Heart left ventricle (tissue), 16 donors: ENCODE data around the gene LAMB4. TPM values are rescaled to one million over a fixed set of nuclear protein-coding genes. Genes with fewer than 3 reads are reported as not detected.

Experiments
- ATAC-seq, 4 donors: fragments of 200-7000 bp; cut with Tn5 transposase; one replicate each; pipeline ENCODE4 v1.9.1; 2020 to 2022; ENCODE audit warnings: moderate library complexity in 4 of 4, mild to moderate bottlenecking in 3 of 4, moderate number of reproducible peaks in 1 of 4
- DNase-seq, 5 donors: peaks; one replicate each; pipeline ENCODE4 v3.0.0-alpha.2; 2020
- H3K27ac ChIP-seq, 12 donors: fragments of 200-600 bp; sonication (generic) in 4 of 12; one replicate each; pipeline versions ENCODE4 v1.5.0 to v1.8.0; 2016 to 2022; ENCODE audit warnings: mild to moderate bottlenecking in 2 of 12
- H3K27me3 ChIP-seq, 9 donors: fragments of 200-600 bp; sonication (generic) in 2 of 9; one replicate each; pipeline versions ENCODE4 v1.5.1 to v1.8.0; 2016 to 2022; ENCODE audit warnings: mild to moderate bottlenecking in 3 of 9
- H3K36me3 ChIP-seq, 9 donors: fragments of 200-600 bp; sonication (generic) in 2 of 9; one replicate each; pipeline versions ENCODE4 v1.5.0 to v1.8.0; 2018 to 2022; ENCODE audit warnings: mild to moderate bottlenecking in 2 of 9
- H3K4me1 ChIP-seq, 12 donors: fragments of 200-600 bp; sonication (generic) in 4 of 12; one replicate each; pipeline versions ENCODE4 v1.5.0 to v1.8.0; 2016 to 2022; ENCODE audit warnings: mild to moderate bottlenecking in 3 of 12
- H3K4me3 ChIP-seq, 12 donors: fragments of 200-600 bp; sonication (generic) in 4 of 12; one replicate each; pipeline versions ENCODE4 v1.5.0 to v1.8.0; 2017 to 2022; ENCODE audit warnings: mild to moderate bottlenecking in 9 of 12, moderate library complexity in 4 of 12
- H3K9me3 ChIP-seq, 12 donors: fragments of 200-600 bp; sonication (generic) in 4 of 12; one replicate each; pipeline versions ENCODE4 v1.5.0 to v1.8.0; 2016 to 2022; ENCODE audit warnings: mild to moderate bottlenecking in 1 of 12
- CTCF ChIP-seq, 12 donors: fragments of 200-600 bp; sonication (generic) in 4 of 12; IDR thresholded peaks; one replicate each; pipeline versions ENCODE4 v1.5.0 to v1.8.0; 2018 to 2022; ENCODE audit warnings: antibody characterized with exemption in 12 of 12, mild to moderate bottlenecking in 5 of 12
- POLR2A ChIP-seq, 2 donors: fragments of 450-650 bp; IDR thresholded peaks; one replicate each; pipeline ENCODE4 v1.6.1; 2017; ENCODE audit warnings: antibody characterized with exemption in 2 of 2, mild to moderate bottlenecking in 2 of 2, moderate library complexity in 2 of 2
- WGBS, 4 donors: extraction: QIAGEN DNeasy Blood & Tissue Kit in 2 of 4; methylation state at CpG; one replicate each; pipeline versions ENCODE4 v1.1.5 to v1.1.7; 2013 to 2018; 5-methylcytosine and 5-hydroxymethylcytosine counted together
- intact Hi-C, 10 donors: fragments of 100-400 bp; cut with DNase I; formaldehyde crosslinking; loops; one replicate each; pipeline versions ENCODE4 v1.11.1 to v1.14.2; 2022
- polyA plus RNA-seq, 2 donors: library from polyadenylated mRNA; stranded (reverse); fragments of 200-250 nt; gene quantifications; one replicate each; pipeline ENCODE4 v1.2.3, GENCODE V29; 2013
- total RNA-seq, 9 donors: library from RNA; depleted of rRNA in 2 of 9; stranded (reverse); fragments of >200 nt in 2 of 9; fragmentation: NEBNext Ultra II Directional in 3 of 9; extraction: Animal tissue kit (Norgen Biotek cat#: 25700) in 3 of 9; gene quantifications; one replicate each; pipeline versions ENCODE4 v1.1.0 to v1.2.4, GENCODE V29; 2016 to 2023
- donor health status: ischemic (EF 13 %, LVEDD 7.1; RV severe dilation, severe dysfunction).
- donor health status: healthy with polysubstance abuse.
- donor health status: DM: no; HTN: yes; CAD: no.
- donor health status: DM: no; HTN: no; CAD: no.
- donor health status: ischemic (EF 25% LVEDD 6.9; RV normal size, moderate dysfunction).
- donor health status: ischemic (EF 25% LVEDD 5.7; RV mildly dilated, moderate dysfunction).
- donor health status: healthy.
- donor health status: DM: yes; HTN: yes; CAD: no.
- donor health status: ischemic (EF 35%, LVEDD 5.7; RV mildly dilated, moderate dysfunction).
- donor health status: nonischemic (EF 11% LVEDD 7.7; RV severe dilation, severe dysfunction).
- donor health status: DM: yes; HTN: yes; CAD: no.
- donor health status: PGD.
- donor health status: ischemic (EF 29% LVEDD 5.4; RV normal size, mild dysfunction).
- donor health status: nonischemic (EF 23%, LVEDD 6.1; RV moderate dilation, normal function).

Gene LAMB4
- total and polyA plus RNA-seq, 11 donors: 0.19 to 0.31 (median 0.26) TPM; not detected in 4

GRCh38 chr7:108029034-108029433 lies 101.1 kb downstream of the LAMB4 start:
- 95 to 96% (median 96%) methylated on average over 3 of the region's 3 CpGs for WGBS, 4 donors
- DNase-seq (no peak), ATAC-seq (no peak)
- Histone ChIP-seq H3K27me3 (no peaks in the 10 kb centered on the region), H3K9me3 (no peaks in the 10 kb centered on the region), H3K4me3 (no peak overlapping the region), H3K27ac (no peak overlapping the region), H3K36me3 (no peaks in the 10 kb centered on the region), H3K4me1 (no peaks in the 10 kb centered on the region)
- intact Hi-C loops: no loop called here
- TF ChIP-seq POLR2A (IDR thresholded peaks at IDR 0.05) (no peak), CTCF (IDR thresholded peaks at IDR 0.05) (no peak)

- no peaks in the 10 kb centered on the region for H3K27me3 ChIP-seq
- 87 to 92% (median 89%) methylated on average over 2 of the region's 2 CpGs for WGBS, 4 donors
- no peaks in the 10 kb centered on the region for H3K9me3 ChIP-seq
- H3K4me3 ChIP-seq: no peak overlapping the region
- TF ChIP-seq CTCF (IDR thresholded peaks at IDR 0.05) (no peak), POLR2A (IDR thresholded peaks at IDR 0.05) (no peak)
- no peaks in the 10 kb centered on the region for H3K4me1 ChIP-seq
- no peak overlapping the region for H3K27ac ChIP-seq
- ATAC-seq (no peak), DNase-seq (no peak)
- H3K36me3 ChIP-seq: no peaks in the 10 kb centered on the region
- intact Hi-C loops: no loop called here
These were observed 102.0 kb downstream of the LAMB4 start for GRCh38 chr7:108028111-108028510.

- DNase-seq (no peak), ATAC-seq (no peak)
- H3K4me3 ChIP-seq: no peak overlapping the region
- WGBS, 4 donors: 60 to 77% (median 73%) methylated on average over 1 of the region's 1 CpG
- no peak for TF ChIP-seq CTCF (IDR thresholded peaks at IDR 0.05)
- no peak for TF ChIP-seq POLR2A (IDR thresholded peaks at IDR 0.05)
- no peaks in the 10 kb centered on the region for H3K27me3 ChIP-seq
- H3K4me1 ChIP-seq: no peaks in the 10 kb centered on the region
- H3K9me3 ChIP-seq: no peaks in the 10 kb centered on the region
- intact Hi-C loops: no loop called here
- no peak overlapping the region for H3K27ac ChIP-seq
- H3K36me3 ChIP-seq: no peaks in the 10 kb centered on the region
These were observed 102.9 kb downstream of the LAMB4 start for GRCh38 chr7:108027239-108027638.

GRCh38 chr7:108026647-108027046 lies 103.5 kb downstream of the LAMB4 start:
- DNase-seq: no peak
- TF ChIP-seq CTCF (IDR thresholded peaks at IDR 0.05): no peak
- no peak for TF ChIP-seq POLR2A (IDR thresholded peaks at IDR 0.05)
- WGBS, 4 donors: 84 to 89% (median 87%) methylated on average over 3 of the region's 3 CpGs
- H3K27ac ChIP-seq: no peak overlapping the region
- no peaks in the 10 kb centered on the region for H3K9me3 ChIP-seq
- H3K4me3 ChIP-seq: no peak overlapping the region
- H3K4me1 ChIP-seq: no peaks in the 10 kb centered on the region
- H3K27me3 ChIP-seq: no peaks in the 10 kb centered on the region
- ATAC-seq: no peak
- intact Hi-C loops: no loop called here
- H3K36me3 ChIP-seq: no peaks in the 10 kb centered on the region
